ENCODE data around the gene RAPGEF2. TPM values are rescaled to one million over a fixed set of nuclear protein-coding genes. Genes with fewer than 3 reads are reported as not detected.

The RAPGEF2 gene
- total and polyA plus RNA-seq, 11 donors: 10.6 to 75.9 (median 51.2) TPM

DNA sequence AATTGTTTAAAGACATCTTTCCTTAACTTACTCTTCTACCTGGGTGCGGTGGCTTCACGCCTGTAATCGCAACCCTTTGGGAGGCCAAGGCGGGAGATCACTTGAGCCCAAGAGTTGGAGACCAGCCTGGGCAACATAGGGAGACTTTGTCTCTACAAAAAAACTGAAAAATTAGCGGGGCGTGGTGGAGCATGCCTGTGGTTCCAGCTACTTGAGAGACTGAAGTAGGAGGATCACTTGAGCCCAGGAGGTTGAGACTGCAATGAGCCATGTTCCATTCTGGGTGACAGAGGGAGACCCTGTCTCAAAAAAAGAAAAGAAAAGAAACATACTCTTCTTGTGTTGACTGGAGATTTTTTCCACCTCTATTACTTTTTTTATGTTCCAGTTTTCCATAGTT lies 181.9 kb downstream of the RAPGEF2 start:
- Histone ChIP-seq H3K27ac (no peak overlapping the region), H3K4me3 (no peak overlapping the region), H3K9me3 (no peaks in the 10 kb centered on the region), H3K27me3 (no peaks in the 10 kb centered on the region), H3K36me3 (no peaks in the 10 kb centered on the region), H3K4me1 (peaks cover 0 to 62% (median 37%) of the 10 kb centered on the region in 12 donors)
- 91 to 98% (median 94%) methylated on average over 6 of the region's 6 CpGs for WGBS, 4 donors
- intact Hi-C loops (cut with DNase I): loop anchor here in 3 of 10 donors (5.0 to 10.0 kb wide), 2 partner anchors 160 to 163 kb away; no protein-coding TSS in a partner anchor
- TF ChIP-seq, protein P1, sequence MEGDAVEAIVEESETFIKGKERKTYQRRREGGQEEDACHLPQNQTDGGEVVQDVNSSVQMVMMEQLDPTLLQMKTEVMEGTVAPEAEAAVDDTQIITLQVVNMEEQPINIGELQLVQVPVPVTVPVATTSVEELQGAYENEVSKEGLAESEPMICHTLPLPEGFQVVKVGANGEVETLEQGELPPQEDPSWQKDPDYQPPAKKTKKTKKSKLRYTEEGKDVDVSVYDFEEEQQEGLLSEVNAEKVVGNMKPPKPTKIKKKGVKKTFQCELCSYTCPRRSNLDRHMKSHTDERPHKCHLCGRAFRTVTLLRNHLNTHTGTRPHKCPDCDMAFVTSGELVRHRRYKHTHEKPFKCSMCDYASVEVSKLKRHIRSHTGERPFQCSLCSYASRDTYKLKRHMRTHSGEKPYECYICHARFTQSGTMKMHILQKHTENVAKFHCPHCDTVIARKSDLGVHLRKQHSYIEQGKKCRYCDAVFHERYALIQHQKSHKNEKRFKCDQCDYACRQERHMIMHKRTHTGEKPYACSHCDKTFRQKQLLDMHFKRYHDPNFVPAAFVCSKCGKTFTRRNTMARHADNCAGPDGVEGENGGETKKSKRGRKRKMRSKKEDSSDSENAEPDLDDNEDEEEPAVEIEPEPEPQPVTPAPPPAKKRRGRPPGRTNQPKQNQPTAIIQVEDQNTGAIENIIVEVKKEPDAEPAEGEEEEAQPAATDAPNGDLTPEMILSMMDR (IDR thresholded peaks at IDR 0.05): no peak
- TF ChIP-seq POLR2A (IDR thresholded peaks at IDR 0.05): no peak
- DNase-seq: no peak
- no peak for ATAC-seq

DNA sequence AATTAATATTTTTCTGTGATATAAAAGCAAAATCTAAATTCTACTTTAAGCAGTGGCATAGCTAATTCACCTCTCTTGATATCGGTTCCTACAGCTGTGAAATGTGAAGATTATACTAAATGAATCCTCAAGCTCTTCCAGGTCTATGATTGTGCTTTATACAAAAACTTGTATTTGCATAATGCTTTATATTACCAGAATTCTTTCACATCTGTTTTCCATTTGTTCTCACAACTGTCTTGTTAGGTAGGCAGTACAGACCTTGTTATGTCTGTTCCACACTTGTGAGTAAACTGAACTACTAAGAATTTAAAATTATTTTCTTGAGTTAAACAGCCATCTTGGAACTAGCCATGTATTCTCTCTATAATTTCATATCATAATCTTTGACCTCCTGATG lies 184.9 kb downstream of the RAPGEF2 start:
- ATAC-seq (no peak), DNase-seq (no peak)
- Histone ChIP-seq H3K4me1 (peaks cover 0 to 63% (median 32%) of the 10 kb centered on the region in 12 donors), H3K36me3 (no peaks in the 10 kb centered on the region), H3K9me3 (no peaks in the 10 kb centered on the region), H3K27me3 (no peaks in the 10 kb centered on the region), H3K4me3 (no peak overlapping the region), H3K27ac (no peak overlapping the region)
- TF ChIP-seq, protein P1 (IDR thresholded peaks at IDR 0.05): no peak
- no peak for TF ChIP-seq POLR2A (IDR thresholded peaks at IDR 0.05)
- intact Hi-C loops (cut with DNase I): loop anchor here in 2 of 10 donors (10.0 kb wide), 1 partner anchor 157 kb away; no protein-coding TSS in a partner anchor
- 96 to 99% (median 98%) methylated on average over 1 of the region's 1 CpG for WGBS, 4 donors

DNA sequence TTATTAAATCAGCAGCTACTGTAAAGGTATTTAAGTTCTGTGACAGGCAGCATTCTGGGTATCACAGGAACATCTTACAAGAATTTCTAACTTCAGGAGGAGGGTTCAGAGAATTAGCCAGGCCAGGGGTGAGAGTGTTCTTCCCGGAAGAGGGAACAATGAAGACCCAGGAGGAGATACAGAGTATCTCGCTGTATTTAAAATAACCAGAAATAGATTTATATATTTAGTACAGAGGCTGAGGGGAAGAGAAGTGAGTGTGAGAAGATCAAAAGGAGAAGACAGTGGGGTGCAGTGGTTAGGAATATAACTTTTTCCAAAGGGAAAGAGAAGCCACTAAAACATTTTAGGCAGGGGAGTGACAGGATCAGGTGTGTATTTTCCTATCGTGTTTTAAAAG lies 186.8 kb downstream of the RAPGEF2 start:
- no peaks in the 10 kb centered on the region for H3K27me3 ChIP-seq
- 29 to 40% (median 33%) methylated on average over 3 of the region's 3 CpGs for WGBS, 4 donors
- no peak for DNase-seq
- no peaks in the 10 kb centered on the region for H3K36me3 ChIP-seq
- H3K9me3 ChIP-seq: no peaks in the 10 kb centered on the region
- ATAC-seq: peak; percentile 33 to 60 (median 51)
- no peak for TF ChIP-seq POLR2A (IDR thresholded peaks at IDR 0.05)
- TF ChIP-seq, protein P1 (IDR thresholded peaks at IDR 0.05): no peak
- H3K4me1 ChIP-seq: peaks cover 0 to 54% (median 19%) of the 10 kb centered on the region in 12 donors
- H3K4me3 ChIP-seq: no peak overlapping the region
- intact Hi-C loops (cut with DNase I): loop anchor here in 2 of 10 donors (10.0 kb wide), 1 partner anchor 155 kb away; no protein-coding TSS in a partner anchor
- peak overlapping the region in 3 of 12 donors; percentile 0 to 28 (median 5) for H3K27ac ChIP-seq

DNA sequence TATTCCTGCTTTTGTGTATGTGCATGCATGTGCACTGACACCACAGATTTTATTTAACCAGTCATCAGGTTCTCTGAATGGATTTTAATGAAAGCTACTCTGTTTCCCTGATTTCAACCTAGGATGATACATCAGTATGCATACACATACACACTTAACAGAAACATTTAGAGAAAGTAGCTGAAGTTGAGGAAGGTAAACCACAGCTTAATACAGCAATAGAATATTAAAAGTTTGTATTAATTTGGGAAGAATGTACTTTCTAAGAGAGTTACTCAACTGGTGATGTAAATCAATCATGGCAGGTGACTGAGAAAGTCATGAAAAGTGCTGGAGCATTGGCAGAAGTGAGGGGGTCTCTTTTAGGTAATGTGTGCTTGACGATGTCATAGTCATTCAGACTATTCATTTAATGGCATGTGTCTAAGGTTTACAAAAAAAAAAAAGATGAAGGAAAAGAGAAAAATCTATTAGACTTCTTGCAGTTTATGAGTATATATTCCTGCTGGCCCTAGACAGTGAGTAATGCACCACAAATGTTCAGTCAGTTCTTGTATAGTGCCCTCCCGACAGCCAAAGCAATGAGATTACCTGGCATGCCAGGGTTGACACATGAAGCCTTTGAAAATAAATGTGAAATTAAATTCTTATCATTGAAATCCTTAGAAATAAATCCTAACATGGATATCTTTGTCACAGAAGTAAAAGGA lies 187.6 kb downstream of the RAPGEF2 start:
- Histone ChIP-seq H3K4me1 (peaks cover 0 to 62% (median 21%) of the 10 kb centered on the region in 12 donors), H3K27me3 (no peaks in the 10 kb centered on the region), H3K36me3 (no peaks in the 10 kb centered on the region), H3K9me3 (no peaks in the 10 kb centered on the region), H3K27ac (no peak overlapping the region), H3K4me3 (no peak overlapping the region)
- intact Hi-C loops (cut with DNase I): no loop called here
- 74 to 85% (median 76%) methylated on average over 2 of the region's 2 CpGs for WGBS, 4 donors
- ATAC-seq (peak in 1 of 4 donors; percentile 45), DNase-seq (no peak)
- no peak for TF ChIP-seq POLR2A (IDR thresholded peaks at IDR 0.05)
- TF ChIP-seq, protein P1 (IDR thresholded peaks at IDR 0.05): no peak
